ENCODE measurements around the gene CAB39L.

Gene CAB39L

DNA sequence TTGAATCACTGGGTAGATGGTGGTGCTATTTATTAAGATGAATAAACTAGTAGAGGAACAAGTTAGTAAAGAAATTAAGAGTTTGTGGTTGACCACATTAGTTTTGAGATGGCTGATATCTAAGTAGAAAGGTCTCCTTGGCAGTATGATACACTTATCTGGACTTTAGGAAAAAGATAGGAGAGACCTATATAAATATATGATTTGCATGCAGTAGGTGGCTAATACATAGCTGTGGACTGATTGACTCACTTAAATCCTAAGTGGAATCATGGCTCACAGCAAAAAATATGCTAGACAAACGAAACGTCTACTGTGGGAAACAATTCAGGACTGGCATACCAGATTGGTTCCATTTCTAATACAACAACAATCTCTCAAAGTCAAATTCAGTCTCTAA, 92.0 kb downstream of the CAB39L start:
- no peak for DNase-seq
- Histone ChIP-seq H3K4me3 (no peak overlapping the region), H3K9me3 (no peaks in the 10 kb centered on the region), H3K27ac (peak overlapping the region; percentile 44 to 47), H3K27me3 (no peaks in the 10 kb centered on the region), H3K4me1 (peaks cover 0 to 57% (median 8%) of the 10 kb centered on the region in 4 donors), H3K36me3 (peaks cover 0 to 30% (median 3%) of the 10 kb centered on the region in 3 donors)
- TF ChIP-seq, protein P1, sequence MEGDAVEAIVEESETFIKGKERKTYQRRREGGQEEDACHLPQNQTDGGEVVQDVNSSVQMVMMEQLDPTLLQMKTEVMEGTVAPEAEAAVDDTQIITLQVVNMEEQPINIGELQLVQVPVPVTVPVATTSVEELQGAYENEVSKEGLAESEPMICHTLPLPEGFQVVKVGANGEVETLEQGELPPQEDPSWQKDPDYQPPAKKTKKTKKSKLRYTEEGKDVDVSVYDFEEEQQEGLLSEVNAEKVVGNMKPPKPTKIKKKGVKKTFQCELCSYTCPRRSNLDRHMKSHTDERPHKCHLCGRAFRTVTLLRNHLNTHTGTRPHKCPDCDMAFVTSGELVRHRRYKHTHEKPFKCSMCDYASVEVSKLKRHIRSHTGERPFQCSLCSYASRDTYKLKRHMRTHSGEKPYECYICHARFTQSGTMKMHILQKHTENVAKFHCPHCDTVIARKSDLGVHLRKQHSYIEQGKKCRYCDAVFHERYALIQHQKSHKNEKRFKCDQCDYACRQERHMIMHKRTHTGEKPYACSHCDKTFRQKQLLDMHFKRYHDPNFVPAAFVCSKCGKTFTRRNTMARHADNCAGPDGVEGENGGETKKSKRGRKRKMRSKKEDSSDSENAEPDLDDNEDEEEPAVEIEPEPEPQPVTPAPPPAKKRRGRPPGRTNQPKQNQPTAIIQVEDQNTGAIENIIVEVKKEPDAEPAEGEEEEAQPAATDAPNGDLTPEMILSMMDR (IDR thresholded peaks at IDR 0.05), result no peak
- intact Hi-C loops (cut with DNase I; ENCODE audit: low total_unique reads), result no loop called here

DNA sequence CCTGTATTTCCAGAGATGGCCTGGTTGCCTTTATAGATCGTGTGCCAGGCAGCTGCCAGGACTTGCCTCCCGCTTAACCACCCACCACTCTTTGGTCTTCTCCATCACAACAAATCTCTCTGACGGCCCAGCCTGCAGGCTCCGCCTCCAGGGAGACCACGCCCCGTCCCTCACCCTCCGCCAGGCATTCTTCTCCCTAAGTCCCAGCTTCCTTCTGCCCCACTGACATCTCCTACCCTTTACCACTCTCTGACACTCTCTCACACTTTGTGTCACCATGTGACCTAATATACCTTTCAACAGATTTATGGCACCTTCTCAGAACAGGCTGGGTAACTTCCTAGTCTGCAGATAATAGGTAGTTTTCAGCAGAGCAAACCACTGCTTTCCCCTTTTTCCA, 95.1 kb downstream of the CAB39L start:
- DNase-seq, result no peak
- peaks cover 1 to 26% (median 2%) of the 10 kb centered on the region in 3 donors for H3K36me3 ChIP-seq
- no peaks in the 10 kb centered on the region for H3K27me3 ChIP-seq
- H3K27ac ChIP-seq, result no peak overlapping the region
- H3K4me3 ChIP-seq, result no peak overlapping the region
- TF ChIP-seq, protein P1 (IDR thresholded peaks at IDR 0.05), result no peak
- no peaks in the 10 kb centered on the region for H3K9me3 ChIP-seq
- peaks cover 0 to 32% (median 0%) of the 10 kb centered on the region in 4 donors for H3K4me1 ChIP-seq
- intact Hi-C loops (cut with DNase I; ENCODE audit: low total_unique reads), result no loop called here

DNA sequence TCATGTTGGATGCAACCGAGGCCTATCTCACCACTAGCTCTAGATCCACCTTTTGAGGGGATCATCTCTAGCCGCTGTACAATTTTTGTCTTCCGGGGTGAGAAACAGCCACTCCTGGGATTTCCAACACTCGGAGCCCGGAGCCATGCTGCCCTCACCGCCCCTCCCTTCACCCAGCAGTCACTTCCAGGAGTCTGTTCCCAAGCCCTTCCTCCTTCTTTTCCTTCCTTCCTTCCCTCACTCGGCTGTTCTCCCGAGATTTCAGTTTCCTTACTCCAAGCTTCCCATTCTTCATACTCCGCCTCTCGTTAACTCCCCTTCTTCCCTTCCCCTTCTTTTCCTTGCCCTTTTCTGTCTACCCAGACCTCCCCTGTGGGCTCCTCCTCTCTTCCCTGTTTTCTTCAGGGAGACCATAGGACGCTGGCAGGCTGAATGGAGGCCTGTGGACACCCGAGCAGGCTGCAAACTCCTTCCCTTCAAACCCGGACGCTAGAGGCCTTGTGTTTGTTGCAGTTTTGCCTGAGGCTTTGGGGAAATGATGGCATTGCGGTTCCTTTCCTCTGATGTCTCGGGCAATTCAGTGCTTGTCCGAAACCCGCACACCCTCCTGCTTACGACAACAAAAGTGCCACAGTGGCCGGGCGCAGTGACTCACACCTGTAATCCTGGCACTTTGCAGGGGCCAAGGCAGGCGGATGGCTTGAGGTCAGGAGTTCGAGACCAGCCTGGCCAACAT, 96.0 kb downstream of the CAB39L start:
- H3K27me3 ChIP-seq, result no peaks in the 10 kb centered on the region
- no peak overlapping the region for H3K27ac ChIP-seq
- peaks cover 0 to 26% (median 0%) of the 10 kb centered on the region in 4 donors for H3K4me1 ChIP-seq
- no peak for DNase-seq
- intact Hi-C loops (cut with DNase I; ENCODE audit: low total_unique reads), result no loop called here
- no peaks in the 10 kb centered on the region for H3K9me3 ChIP-seq
- H3K4me3 ChIP-seq, result no peak overlapping the region
- TF ChIP-seq, protein P1 (IDR thresholded peaks at IDR 0.05), result no peak
- H3K36me3 ChIP-seq, result peaks cover 4 to 32% (median 9%) of the 10 kb centered on the region in 3 donors

DNA sequence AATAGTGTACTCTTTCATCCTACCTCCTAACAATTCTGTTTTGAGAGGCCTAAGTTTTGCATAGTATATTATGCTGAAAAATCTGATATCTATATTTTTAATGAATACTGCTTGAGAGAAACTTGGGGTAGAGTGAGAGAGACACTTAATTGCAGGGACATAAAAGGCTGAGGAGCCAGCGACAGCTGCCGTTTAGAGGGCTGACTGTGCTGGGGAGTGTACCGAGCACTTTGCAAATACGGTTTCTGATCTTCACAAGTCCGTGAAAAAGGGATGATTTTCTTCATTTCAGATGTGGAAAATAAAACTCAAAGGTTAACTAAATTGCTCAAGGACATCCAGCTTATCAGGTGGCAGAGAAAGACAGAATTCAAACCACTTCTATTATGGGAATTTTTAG, 97.4 kb downstream of the CAB39L start:
- Histone ChIP-seq H3K4me3 (no peak overlapping the region), H3K4me1 (peaks cover 0 to 17% (median 0%) of the 10 kb centered on the region in 4 donors), H3K27ac (no peak overlapping the region), H3K36me3 (peaks cover 4 to 36% (median 9%) of the 10 kb centered on the region in 3 donors), H3K27me3 (no peaks in the 10 kb centered on the region), H3K9me3 (no peaks in the 10 kb centered on the region)
- DNase-seq, result no peak
- intact Hi-C loops (cut with DNase I; ENCODE audit: low total_unique reads), result no loop called here
- TF ChIP-seq, protein P1 (IDR thresholded peaks at IDR 0.05), result no peak

DNA sequence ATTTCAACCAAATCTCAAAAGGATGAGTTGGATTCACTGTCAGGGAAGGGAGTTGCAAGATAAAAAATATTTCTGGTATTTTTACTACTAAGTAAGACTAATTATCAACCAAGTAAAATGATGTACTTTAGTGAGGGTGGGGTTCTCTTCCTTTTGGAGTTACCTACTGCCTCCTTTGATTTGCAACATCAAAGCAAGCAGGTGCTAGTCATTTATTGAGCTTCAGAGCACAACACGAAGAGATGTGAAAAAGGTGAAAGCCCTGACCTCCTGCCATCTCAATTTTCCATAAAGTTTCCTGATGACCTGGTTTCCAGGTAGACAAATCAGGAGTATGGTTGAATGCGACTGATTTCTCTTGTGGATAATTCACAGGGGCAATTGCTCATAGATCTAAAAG, 100.1 kb downstream of the CAB39L start:
- Histone ChIP-seq H3K9me3 (no peaks in the 10 kb centered on the region), H3K27me3 (no peaks in the 10 kb centered on the region), H3K27ac (no peak overlapping the region), H3K4me3 (no peak overlapping the region), H3K36me3 (peaks cover 13 to 41% (median 15%) of the 10 kb centered on the region in 3 donors), H3K4me1 (peaks cover 0 to 12% (median 0%) of the 10 kb centered on the region in 4 donors)
- DNase-seq, result no peak
- TF ChIP-seq, protein P1 (IDR thresholded peaks at IDR 0.05), result no peak
- intact Hi-C loops (cut with DNase I; ENCODE audit: low total_unique reads), result no loop called here
